Activated gamma-delta T cell (primary cell): ENCODE results near the gene CCDC40.
A peak's percentile ranks its signal among the peaks of the same experiment; 100 is the strongest.
"Not testable (repeated sequence)": the region's sequence is repeated elsewhere in the genome, so short reads cannot be mapped to it uniquely, and the experiment has no call there.

Experiments used
- DNase-seq: peaks from one replicate; lab custom pipeline; 2025; lab: John Stamatoyannopoulos, UW

The CCDC40 gene

DNA sequence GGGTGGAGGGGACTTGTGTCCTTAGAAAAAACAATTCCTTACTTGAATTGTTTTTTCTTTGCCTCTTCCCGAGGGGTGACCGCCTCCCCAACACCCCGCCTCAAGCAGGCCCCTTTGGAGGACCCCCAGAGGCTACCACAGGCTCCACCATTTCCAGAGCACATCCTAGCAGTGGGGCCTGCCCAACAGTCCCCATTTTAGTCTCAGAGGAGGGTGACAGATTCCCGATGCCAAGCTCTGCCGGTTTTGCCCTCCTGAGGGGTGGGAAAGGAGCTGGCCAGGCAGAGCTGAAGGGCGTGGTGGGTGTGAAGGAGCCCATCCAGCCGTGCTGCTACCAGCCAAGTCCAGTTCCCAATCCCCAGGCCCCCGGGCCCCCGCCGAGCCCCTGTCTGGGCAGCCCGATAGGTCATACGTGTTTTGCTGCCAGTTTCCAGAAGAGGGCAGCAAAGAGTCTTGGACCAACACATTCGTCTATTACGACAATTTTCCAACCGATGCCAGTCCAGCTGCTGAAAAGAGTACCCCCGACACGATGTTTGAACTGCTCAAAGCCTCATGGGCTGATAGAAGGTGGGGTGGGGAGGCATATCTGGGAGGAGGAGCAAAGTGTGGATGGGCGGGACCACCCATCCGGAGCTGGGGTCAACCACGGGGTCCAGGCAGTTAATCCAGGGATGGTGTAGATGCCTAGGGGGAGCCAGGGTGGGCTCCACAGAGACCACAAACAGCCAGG lies 46.1 kb downstream of the CCDC40 start:
- no peak for DNase-seq

DNA sequence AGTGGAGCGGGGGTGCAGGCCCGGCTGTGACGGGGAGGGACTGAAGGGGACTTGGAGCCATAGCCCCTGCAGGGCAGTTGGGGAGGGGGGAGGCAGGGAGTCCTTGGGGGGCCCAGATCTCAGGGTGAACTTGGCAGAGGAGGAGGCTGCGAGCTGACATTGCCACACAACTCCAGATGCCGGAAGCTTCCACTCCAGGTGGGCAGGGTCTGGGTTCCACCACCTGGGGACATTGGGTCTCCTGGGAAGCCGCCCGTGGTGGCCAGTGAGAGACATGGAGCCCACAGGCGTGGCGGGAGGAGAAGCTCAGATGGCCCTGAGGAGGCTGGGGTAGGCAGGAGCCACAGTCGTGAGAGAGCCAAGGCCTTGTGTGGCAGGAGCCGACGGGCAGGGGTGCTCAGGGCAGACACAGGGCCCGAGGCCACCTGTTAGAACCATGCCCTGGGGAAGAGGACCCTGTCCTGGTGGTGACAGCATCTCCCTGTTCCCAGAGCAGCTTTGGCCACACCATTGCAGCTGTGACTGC lies 46.8 kb downstream of the CCDC40 start:
- DNase-seq = no peak

- DNase-seq = no peak
These were observed 48.3 kb downstream of the CCDC40 start for GRCh38 chr17:80084773-80085172.

- no peak for DNase-seq
These were observed 49.6 kb downstream of the CCDC40 start for GRCh38 chr17:80086081-80086480.

DNA sequence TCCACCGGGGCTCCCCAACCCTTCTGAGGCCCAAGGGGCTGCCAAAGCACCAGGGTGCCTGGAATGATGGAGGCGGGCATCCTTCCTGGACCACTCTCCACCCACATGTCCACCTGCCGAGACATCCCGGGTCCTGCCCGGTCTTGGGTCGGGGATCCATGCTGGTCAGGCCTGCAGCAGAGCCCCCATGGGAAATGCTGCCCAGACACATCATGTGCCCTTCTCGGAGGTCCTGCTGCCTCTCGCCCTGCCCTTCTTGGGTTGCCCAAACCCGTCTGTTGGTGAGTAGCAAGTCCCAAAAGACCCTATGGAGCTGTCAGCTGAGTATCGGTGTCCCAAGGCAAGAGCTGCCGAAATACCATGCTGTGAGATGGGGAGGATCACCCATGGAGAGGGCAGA lies 50.2 kb downstream of the CCDC40 start:
- no peak for DNase-seq

GRCh38 chr17:80087346-80088265 lies 51.2 kb downstream of the CCDC40 start:
- DNase-seq = no peak

- no peak for DNase-seq
These were observed 53.3 kb downstream of the CCDC40 start for GRCh38 chr17:80089762-80090161.

DNA sequence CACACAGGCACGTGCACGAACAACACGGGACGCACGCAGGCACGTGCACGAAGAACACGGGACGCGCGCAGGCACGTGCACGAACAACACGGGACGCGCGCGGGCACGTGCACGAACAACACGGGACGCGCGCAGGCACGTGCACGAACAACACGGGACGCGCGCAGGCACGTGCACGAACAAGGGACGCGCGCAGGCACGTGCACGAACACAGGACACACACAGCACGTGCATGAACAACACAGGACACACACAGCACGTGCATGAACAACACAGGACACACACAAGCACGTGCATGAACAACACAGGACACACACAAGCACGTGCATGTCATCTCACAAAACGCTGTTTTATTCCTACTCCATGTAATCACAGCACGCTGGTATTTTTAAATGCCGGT lies 53.7 kb downstream of the CCDC40 start:
- DNase-seq = not testable (repeated sequence)

DNA sequence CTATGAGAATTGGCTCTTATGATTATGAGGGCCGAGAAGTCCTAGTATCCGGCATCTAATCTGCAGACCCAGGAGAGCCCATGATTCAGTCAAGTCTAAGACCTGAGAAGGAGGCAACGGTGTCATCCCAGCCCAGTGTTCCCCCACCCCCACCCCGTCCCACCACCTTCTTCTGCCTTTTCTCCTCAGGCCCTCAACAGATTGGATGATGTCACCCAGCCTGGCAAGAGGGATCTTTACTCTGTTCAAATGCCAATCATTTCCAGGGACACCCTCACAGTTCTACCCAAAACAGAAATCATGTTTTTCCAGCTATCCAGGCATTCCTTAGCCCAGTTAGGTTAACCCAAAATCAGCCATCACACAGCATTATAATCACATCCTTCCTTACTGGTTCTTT lies 54.9 kb downstream of the CCDC40 start:
- DNase-seq = no peak

- no peak for DNase-seq
These were observed 56.5 kb downstream of the CCDC40 start for GRCh38 chr17:80092959-80093358.

DNA sequence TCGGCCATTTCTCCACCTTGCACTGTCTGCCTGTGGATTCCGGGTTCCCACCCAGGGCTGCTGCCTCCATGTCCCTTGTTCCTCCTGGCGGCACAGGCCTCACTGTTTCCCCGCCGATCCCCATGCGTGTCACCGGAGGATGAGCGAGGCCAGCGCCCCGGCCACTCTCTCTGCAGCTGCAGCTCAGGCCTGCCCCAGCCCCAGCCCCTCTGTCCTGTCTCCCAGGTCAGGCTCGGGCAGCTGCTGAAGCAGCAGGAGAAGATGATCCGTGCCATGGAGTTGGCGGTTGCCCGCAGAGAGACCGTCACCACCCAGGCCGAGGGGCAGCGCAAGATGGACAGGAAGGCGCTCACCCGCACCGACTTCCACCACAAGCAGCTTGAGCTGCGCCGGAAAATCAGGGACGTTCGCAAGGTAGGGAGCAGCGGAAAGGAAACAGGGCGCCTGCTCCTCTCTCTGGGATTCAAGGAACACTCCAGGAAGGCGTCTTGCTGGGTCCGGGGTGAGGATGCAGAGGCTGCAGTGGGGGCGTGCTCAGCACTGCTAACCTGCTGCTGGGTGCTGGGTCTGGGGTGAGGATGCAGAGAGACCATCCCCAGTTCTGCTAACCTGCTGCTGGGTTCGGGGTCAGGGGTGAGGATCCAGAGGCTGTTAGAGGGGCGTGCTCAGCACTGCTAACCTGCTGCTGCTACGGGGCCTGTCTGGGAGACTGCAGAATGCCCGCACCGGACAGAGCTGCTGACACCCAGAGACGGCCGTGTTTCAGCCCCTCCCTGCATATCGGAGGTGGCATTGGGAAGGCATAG lies 58.8 kb downstream of the CCDC40 start:
- no peak for DNase-seq

GRCh38 chr17:80095844-80096475 lies 59.5 kb downstream of the CCDC40 start:
- DNase-seq = no peak

DNA sequence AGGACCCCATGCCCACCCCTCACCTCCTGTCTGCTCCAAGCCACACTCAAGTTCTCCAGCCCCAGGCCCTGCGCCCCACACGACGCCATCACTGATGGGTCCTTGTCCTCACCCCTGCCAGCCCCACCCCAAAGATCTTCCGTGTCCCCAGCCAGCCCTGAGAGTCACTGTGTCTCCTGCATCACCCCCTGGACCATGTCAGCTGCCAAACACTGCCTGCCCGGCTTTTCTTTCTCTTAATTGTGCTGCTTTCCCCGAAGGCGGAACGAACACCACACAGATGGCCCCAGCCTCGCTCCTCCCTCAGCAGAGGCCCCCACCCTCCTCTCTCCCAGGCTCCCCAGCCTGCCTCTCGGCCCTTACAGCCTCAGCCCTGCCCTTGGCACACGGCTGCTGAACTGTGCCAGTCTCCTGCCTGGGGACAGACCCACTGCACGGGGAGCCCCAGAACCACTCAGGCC lies 60.1 kb downstream of the CCDC40 start:
- DNase-seq = no peak

- DNase-seq = no peak
These were observed 60.7 kb downstream of the CCDC40 start for GRCh38 chr17:80097127-80097621.

GRCh38 chr17:80097844-80098691 lies 61.6 kb downstream of the CCDC40 start:
- no peak for DNase-seq

- DNase-seq = no peak
These were observed 63.0 kb downstream of the CCDC40 start for GRCh38 chr17:80099291-80100034.

GRCh38 chr17:80100035-80100323 lies 63.5 kb downstream of the CCDC40 start:
- DNase-seq = no peak

DNA sequence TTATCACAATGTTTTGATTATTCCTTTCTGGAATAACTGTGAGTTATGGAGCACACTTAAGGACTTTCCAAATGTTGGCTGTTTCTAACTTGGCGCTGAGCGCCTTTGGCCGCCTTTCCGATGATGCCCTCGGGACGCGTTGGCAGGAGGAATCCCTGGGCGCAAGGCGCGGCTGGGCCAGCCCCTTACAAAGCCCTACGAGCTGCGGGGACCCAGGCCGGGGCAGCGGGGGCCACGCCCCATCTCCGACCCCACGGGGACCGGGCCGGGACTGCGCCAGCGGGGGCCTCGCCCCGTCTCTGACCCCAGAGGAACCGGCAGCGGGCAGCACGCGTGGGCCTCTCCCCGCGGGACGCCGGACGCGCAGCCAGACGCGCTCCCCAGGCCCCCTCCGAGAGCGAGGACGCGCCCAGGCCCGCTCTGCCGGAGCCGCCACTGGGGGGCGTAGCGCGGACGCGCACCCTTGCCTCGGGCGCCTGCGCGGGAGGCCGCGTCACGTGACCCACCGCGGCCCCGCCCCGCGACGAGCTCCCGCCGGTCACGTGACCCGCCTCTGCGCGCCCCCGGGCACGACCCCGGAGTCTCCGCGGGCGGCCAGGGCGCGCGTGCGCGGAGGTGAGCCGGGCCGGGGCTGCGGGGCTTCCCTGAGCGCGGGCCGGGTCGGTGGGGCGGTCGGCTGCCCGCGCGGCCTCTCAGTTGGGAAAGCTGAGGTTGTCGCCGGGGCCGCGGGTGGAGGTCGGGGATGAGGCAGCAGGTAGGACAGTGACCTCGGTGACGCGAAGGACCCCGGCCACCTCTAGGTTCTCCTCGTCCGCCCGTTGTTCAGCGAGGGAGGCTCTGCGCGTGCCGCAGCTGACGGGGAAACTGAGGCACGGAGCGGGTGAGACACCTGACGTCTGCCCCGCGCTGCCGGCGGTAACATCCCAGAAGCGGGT lies 64.8 kb downstream of the CCDC40 start, which contains the start of gene GAA:
Gene GAA, plus strand, starts transcription at position 571 of the 935 bp plus-strand sequence. CDS start 3,006 bp downstream, outside the sequence.
- peak; percentile 87 for DNase-seq
